Spleen (tissue), 7 donors: ENCODE results near the gene UCP3.

Source experiments
- CTCF ChIP-seq, 11 experiments: fragments of 200-600 bp in 7 of 11; fragments of 450-650 bp in 4 of 11; sonication (generic) in 4 of 11; IDR thresholded peaks in 8 of 11; conservative IDR thresholded peaks in 3 of 11; 1 replicate in 7 of 11; 2 replicates in 4 of 11; pipeline versions ENCODE4 v1.4.0 to v1.8.0; 2016 to 2021; ENCODE audit warnings: antibody characterized with exemption in 11 of 11, inconsistent platforms in 4 of 11, mild to moderate bottlenecking in 1 of 11
- POLR2A ChIP-seq, 3 donors: fragments of 450-650 bp; IDR thresholded peaks; one replicate each; pipeline ENCODE4 v1.5.1; 2017; ENCODE audit warnings: antibody characterized with exemption in 3 of 3, mild to moderate bottlenecking in 1 of 3
- POLR2AphosphoS5 ChIP-seq, 3 donors: sonication (generic); formaldehyde crosslinking; IDR thresholded peaks; one replicate each; pipeline ENCODE4 v1.5.1; 2017; ENCODE audit warnings: antibody characterized with exemption in 3 of 3
- donor health status: DM: no; HTN: no; CAD: no; lungs with moderate emphysema.
- donor health status: DM: no; HTN: no; CAD: no.
- donor health status: DM: no; HTN: no; CAD: no.

GRCh38 chr11:73956876-73957653 is 51.8 kb downstream of the UCP3 start:
- TF ChIP-seq CTCF (IDR thresholded peaks at IDR 0.05 in 8 of 11, conservative IDR thresholded peaks at IDR 0.05 in 3 of 11) (no peak), POLR2AphosphoS5 (IDR thresholded peaks at IDR 0.05) (no peak), POLR2A (IDR thresholded peaks at IDR 0.05) (no peak)
